GM12864 (cell line): Measurements from ENCODE around the gene ESRRA.

Experiments used
- DNase-seq: peaks from one replicate; pipeline ENCODE4 v3.0.0-alpha.2; 2011; ENCODE audit warnings: low read depth
- H3K4me3 ChIP-seq: 2 replicates; pipeline ENCODE4 v1.5.1; 2011; ENCODE audit warnings: mild to moderate bottlenecking, low read depth, low read length, control low read depth
- TF ChIP-seq, protein P1 (sequence below): IDR thresholded peaks from 2 replicates; pipeline ENCODE4 v1.5.1; 2011; ENCODE audit warnings: low read depth, mild to moderate bottlenecking, moderate library complexity, low read length, control low read depth, inconsistent platforms; ENCODE audit errors: missing control alignments

The ESRRA gene

DNA sequence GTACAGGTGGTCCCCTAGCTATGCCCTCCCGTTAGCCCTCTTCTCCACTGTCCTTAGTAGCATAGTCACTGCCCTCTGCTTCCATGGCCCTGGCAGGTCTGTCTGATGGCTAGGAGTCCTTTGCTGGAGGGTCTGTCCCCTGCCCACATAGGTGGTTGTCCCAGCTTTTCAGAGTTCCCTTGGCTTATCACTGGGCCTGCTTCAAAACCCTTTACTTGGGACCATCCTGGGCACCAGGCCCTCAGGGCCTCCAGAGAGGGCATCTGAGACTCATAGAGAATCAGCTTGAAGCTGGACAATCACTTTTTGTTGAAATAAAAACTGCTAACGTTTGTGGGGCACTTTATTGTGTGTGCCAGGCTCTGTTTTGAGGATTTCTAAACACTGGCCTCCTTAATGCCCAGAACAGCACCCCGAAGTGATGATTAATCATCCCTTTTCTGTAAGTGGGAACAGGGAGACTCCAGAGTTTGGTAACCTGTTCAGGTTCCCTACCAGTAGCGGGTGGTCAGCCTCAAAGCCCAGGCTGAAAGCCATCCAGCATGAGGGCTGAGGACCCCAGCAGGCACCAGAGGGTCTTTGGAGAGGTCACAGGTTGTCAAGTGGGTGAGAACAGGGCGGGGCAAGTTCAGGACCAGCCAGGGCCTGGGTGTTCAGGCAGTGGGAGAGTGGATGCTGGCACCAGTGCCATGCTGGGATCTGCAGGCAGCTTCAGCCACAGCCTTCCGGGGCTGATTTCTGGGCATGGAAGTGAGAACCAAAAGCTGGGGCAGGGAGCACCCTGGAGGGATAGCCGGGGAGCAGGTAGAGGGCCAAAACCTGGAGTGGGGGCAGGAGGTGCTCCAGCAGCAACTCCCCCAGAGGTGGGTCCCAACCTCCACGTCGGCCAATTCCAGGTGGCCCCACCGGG lies 14.7 kb upstream of the ESRRA start:
- DNase-seq = no peak
- H3K4me3 ChIP-seq = no peak overlapping the region
- TF ChIP-seq, protein P1, sequence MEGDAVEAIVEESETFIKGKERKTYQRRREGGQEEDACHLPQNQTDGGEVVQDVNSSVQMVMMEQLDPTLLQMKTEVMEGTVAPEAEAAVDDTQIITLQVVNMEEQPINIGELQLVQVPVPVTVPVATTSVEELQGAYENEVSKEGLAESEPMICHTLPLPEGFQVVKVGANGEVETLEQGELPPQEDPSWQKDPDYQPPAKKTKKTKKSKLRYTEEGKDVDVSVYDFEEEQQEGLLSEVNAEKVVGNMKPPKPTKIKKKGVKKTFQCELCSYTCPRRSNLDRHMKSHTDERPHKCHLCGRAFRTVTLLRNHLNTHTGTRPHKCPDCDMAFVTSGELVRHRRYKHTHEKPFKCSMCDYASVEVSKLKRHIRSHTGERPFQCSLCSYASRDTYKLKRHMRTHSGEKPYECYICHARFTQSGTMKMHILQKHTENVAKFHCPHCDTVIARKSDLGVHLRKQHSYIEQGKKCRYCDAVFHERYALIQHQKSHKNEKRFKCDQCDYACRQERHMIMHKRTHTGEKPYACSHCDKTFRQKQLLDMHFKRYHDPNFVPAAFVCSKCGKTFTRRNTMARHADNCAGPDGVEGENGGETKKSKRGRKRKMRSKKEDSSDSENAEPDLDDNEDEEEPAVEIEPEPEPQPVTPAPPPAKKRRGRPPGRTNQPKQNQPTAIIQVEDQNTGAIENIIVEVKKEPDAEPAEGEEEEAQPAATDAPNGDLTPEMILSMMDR = no peak

DNA sequence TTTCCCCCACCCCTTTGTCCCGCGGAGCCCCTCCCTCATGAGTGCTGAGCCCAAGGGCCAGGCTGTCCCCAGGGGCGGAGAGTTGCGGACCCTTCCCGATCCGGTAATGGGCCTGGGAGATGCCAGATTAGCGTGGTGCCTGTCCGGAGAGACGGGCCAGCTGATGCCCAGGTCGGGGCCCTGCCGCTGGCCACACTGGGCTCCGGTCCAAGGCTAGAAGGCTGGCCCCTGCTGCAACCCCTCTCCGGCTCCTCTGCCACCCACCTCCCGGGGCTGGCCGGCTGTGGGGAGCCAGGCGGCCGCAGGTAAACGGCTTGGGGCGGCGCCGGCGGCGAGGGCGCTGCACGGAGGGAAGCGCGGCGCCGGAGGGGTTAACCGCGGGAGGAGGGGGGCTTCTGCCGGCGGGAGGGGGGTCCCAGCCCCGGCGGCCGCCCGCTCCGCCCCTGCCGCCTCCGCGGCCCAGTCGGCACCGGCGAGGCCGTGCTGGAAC lies 14.0 kb upstream of the ESRRA start, which contains the start of gene KCNK4:
TSS of gene KCNK4 (plus strand) at position 41 of the 490 bp plus-strand sequence. CDS start 1,717 bp downstream, outside the sequence.
- DNase-seq = no peak
- no peak within 1 kb of the TSS; the same call in 1 of the 2 replicates for H3K4me3 ChIP-seq
- TF ChIP-seq, protein P1 = no peak

DNA sequence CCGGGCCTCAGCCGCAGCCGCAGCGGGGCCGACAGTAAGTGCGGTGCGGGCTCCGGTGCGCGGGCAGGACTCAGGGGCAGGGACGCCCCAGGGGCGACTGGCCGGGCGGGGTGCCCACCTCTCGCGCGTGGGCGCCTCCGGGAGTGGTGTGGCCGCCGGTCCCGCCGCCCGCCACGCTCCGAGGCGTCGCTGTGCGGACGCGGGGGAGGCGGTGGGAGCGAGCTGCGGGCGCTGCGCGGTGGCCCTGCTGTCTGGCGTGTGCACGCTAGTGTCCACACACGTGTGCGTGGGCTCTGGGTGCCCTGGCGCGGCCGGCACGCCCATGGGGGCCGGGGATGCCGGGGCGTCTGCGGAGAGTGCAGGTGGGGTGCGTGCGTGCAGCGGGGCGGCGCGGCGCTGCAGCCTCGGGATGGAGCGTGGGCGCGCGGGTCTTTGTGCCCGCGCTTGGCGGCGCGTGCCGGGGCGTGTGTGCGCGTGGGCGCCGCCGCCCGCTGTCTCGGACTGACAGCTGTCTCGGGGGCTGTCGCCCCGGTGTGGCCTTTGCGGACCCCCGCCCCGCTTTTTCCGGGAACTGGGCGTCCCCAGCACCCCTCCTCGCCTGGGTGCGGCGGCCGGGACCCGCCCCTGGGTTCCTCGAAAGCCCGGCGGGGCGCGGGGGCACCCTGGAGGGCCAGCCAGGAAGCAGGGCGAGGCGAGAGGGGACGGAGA lies 13.4 kb upstream of the ESRRA start:
- H3K4me3 ChIP-seq = no peak overlapping the region; the same call in 1 of the 2 replicates
- TF ChIP-seq, protein P1 = no peak
- DNase-seq = no peak

DNA sequence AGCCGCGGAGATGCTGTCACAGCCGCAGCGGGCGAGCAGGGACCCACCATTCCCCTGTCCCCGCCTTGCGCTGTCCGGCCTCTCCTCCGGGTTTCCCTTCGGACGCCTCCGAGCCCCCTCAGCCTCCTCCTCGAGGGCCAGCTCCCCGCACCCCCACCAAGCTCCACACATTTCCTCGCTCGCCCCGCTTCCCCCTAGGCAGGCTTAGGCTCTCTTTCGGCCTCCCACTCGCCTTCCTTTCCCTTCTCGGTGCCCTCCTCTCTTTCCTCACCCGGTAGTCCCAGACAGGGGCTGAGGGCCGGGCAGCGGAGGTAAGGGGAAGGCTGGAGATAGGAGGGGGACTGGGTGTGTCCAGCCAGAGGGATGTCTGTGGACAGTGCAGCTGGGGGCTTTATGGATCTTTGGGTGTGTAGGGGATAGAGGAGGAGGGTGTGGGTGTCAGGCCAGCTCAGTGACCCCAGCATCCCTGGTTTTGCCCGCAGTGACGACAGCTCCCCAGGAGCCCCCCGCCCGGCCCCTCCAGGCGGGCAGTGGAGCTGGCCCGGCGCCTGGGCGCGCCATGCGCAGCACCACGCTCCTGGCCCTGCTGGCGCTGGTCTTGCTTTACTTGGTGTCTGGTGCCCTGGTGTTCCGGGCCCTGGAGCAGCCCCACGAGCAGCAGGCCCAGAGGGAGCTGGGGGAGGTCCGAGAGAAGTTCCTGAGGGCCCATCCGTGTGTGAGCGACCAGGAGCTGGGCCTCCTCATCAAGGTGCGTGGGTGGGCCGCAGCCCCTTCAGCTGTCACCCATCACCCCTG lies 12.7 kb upstream of the ESRRA start:
- no peak overlapping the region; the same call in 1 of the 2 replicates for H3K4me3 ChIP-seq
- DNase-seq = no peak
- TF ChIP-seq, protein P1 = no peak

DNA sequence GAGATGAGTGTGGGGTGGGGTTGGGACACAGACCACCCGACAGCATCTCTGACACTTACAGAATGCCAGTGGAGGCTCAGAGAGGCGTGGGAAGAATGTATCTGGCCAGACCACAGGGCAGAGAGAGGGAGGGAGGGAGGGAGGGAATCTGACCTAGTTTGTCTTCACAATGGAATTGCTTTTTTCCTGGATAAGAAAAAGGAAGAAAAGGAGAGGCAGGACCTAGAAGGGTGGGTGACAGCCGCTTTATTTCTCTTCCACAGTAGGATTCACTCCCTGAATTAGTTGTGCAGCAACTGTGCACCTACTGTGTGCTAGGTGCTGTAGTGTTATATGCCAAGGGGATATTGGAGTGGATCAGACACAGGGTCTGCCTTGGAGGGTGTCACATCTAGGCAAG lies 10.6 kb upstream of the ESRRA start:
- H3K4me3 ChIP-seq = no peak overlapping the region
- no peak for DNase-seq
- TF ChIP-seq, protein P1 = no peak

DNA sequence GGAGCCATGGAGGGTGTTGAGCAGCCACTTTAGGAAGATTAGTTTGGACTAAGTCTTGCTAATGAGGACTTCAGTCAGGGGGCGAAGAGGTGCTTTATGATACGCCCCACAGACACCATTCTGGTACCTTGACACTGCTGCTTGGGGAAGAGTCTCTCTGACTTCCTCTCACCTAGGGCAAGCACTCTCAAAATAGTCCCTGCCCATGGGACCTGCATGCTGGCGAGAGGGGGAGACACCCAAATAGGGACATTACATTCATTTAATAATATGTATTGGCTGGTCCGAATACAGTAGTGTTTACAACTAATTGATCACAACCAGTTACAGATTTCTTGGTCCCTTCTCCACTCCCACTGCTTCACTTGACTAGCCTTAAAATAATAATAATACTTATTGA lies 9.6 kb upstream of the ESRRA start:
- H3K4me3 ChIP-seq = no peak overlapping the region
- no peak for DNase-seq
- TF ChIP-seq, protein P1 = no peak
